HG03565 (cell line): ENCODE measurements around the gene RPUSD3.

Source experiments
- ATAC-seq: cut with Tn5 transposase; IDR thresholded peaks from one replicate; pipeline ENCODE4 v1.9.1; 2021; ENCODE audit warnings: mild to moderate bottlenecking, moderate library complexity; ENCODE audit not compliant: unreplicated experiment

RPUSD3 gene

GRCh38 chr3:9834520-9835380, 9.1 kb downstream of the RPUSD3 start:
- no peak for ATAC-seq

GRCh38 chr3:9833078-9833477, 10.7 kb downstream of the RPUSD3 start:
- ATAC-seq: no peak

GRCh38 chr3:9831253-9831652, 12.6 kb downstream of the RPUSD3 start:
- ATAC-seq: no peak

- ATAC-seq: no peak
Observed at GRCh38 chr3:9828801-9829755, 14.7 kb downstream of the RPUSD3 start.

GRCh38 chr3:9826815-9827573, 16.8 kb downstream of the RPUSD3 start:
- no peak for ATAC-seq

GRCh38 chr3:9825451-9826040, 18.3 kb downstream of the RPUSD3 start:
- no peak for ATAC-seq

- ATAC-seq: no peak
Observed at GRCh38 chr3:9820946-9821345, 22.9 kb downstream of the RPUSD3 start.

GRCh38 chr3:9820543-9820942, 23.3 kb downstream of the RPUSD3 start:
- ATAC-seq: no peak

- ATAC-seq: no peak
Observed at GRCh38 chr3:9818666-9819335, 25.0 kb downstream of the RPUSD3 start.

- ATAC-seq: no peak
Observed at GRCh38 chr3:9817436-9817835, 26.4 kb downstream of the RPUSD3 start.

- ATAC-seq: no peak
Observed at GRCh38 chr3:9815986-9816385, 27.8 kb downstream of the RPUSD3 start.

GRCh38 chr3:9812870-9813483, 30.8 kb downstream of the RPUSD3 start:
- ATAC-seq: no peak

- ATAC-seq: no peak
Observed at GRCh38 chr3:9810846-9811245, 33.0 kb downstream of the RPUSD3 start.

GRCh38 chr3:9810433-9810770, 33.4 kb downstream of the RPUSD3 start:
- no peak for ATAC-seq

- ATAC-seq: no peak
Observed at GRCh38 chr3:9809615-9810432, 34.0 kb downstream of the RPUSD3 start, which contains the start of gene TTLL3. Gene TTLL3 (plus strand): TSS chr3:9810262. CDS start chr3:9810662, 400 bp downstream.

- no peak for ATAC-seq
Observed at GRCh38 chr3:9809239-9809614, 34.6 kb downstream of the RPUSD3 start.

GRCh38 chr3:9808345-9809037, 35.3 kb downstream of the RPUSD3 start:
- peak; percentile 32 for ATAC-seq

- ATAC-seq: no peak
Observed at GRCh38 chr3:9807981-9808344, 35.8 kb downstream of the RPUSD3 start.
